HG03439 (cell line): Measurements from ENCODE around the gene PDE1C.

Experiments used
- ATAC-seq: cut with Tn5 transposase; IDR thresholded peaks from one replicate; pipeline ENCODE4 v1.9.1; 2021; ENCODE audit warnings: mild to moderate bottlenecking, moderate library complexity; ENCODE audit not compliant: unreplicated experiment

The PDE1C gene

DNA sequence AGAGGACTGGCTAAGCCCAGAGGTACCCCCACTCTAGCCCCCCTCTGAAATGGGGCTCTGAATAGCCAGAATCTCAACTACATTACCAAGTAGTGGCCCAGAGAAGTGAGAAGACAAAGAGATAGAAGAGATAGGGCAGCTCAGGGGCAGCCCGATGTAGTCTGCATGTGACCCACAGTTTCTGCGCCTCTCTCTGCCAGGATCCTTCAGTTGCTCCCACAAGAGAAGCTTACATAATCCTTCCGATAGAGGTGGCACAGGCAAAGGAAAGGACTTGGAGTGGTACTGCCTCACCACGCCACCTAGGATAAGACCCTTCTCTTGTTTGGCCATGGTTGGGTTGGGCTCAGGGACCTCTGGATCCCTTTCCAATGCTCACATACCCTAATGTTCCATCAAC is 5.4 kb upstream of the PDE1C start:
- ATAC-seq: no peak

DNA sequence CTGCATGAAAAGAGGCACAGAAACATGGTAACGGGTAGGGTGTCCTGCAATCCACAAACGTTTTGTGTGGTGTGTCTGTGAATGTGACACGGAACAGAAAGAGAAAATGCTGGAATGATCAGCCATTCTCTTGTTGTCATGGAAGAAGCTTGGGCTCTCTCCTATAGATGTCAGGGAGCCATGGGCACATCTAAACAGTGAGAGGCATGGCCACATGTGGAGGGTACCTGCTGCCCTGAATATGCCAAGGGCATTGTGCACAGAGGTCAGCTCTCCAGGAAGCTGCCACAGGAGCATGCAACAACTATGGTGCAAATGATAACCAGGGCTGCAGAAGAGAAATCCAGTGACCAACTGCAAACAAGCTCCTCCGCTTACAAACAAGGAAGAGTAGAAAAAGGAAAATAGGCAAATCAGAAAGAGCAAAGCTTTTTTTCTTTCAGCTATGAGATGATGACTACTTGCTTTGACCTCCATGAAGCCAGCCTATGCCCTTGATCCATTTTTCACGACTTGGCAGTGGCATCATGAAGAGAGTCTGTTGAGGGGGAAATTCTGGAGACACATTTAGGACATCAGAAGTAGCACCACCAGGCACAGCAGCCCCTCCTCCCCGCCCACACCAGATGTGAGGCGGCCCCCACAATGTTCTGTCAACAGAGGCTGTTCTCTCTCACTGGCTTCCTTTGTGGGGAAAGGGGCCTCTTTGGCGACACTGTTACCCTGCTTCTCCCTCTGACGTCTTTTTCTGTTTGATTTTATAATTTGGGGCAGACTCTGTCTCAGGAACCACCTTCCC is 4.8 kb upstream of the PDE1C start:
- ATAC-seq: no peak

DNA sequence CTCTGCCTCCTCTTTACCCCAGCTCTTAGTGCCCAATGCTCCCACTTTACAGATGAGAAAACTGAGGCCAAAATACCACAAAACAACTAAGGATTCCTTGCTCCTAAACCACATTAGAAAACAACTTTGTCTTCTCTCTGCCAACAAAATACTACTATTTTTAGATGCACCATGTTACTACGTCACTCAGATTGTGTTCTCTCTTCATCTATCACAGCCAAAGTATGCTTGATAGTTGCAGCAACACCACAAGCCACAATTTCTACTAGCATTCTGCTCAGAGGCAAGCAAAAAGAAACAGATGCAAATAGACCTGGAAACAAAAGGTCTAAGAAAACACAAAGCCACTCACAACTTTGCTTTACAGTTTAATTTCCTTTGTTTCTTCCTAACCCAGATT is 3.3 kb upstream of the PDE1C start:
- ATAC-seq: no peak

DNA sequence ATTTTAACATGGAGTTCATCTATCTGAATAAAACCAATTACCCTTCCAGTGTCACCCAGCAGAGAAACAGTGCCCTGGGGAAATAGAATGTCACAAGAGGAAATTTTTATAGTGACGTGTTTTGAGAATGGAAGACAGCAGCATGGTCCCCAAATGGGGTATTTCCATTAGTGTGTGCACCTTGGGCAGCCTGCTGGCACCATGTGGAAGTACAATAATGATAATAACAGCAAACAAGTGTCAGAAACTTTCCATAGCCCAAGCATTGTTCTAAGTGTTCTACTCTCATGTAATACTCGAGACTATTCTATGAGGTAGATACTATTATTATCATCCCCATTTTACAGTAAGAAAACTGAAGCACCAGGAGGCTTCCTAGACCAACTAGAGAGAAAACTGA is 2.2 kb upstream of the PDE1C start:
- no peak for ATAC-seq

DNA sequence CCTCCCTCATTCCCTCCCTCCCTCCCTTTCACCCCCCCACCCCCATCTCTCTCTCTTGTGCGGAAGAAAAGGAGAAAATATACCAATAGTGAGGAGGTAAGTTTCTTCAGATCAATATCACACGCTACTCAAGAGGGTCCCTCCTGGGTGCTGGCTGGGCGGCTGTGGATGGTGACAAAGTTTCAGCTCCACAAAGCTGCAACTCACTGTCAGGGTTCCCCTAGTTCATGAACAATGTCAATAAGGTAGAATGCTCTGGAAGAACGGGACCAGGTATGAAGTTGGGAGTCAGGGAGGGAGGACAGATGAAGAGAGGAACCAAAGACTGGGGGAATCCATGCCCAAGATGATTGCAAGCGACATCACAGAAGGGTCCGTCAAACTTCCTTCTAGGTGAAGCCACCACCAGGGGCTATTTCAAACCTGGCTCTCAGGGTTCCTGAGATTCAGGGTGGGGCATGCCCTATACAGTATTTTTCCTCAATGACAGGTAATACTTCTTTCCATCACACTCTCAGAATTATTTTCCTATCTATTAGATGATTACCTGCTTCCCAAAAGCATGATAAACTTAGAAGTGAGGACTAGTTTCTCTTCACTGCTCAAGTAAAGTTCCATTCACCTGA is 1.4 kb upstream of the PDE1C start:
- no peak for ATAC-seq

DNA sequence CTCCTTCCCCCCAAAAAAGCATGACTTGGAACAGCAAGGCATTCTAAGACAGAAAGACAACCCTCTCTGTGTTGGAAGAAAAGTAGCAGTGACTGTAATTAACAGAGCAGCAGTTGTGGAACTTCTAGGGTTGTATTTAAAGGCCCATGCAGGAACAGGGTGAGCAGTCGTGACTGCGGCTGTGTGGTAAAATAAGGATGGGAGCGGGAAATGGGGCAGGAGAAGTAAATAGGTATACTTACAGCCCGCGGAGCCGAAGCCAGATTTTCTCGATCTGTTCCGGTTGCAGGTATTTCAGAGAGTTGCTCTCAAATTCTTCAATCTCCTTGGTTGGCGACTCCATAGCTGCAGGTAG is 179 bp downstream of the PDE1C start:
- ATAC-seq: no peak

DNA sequence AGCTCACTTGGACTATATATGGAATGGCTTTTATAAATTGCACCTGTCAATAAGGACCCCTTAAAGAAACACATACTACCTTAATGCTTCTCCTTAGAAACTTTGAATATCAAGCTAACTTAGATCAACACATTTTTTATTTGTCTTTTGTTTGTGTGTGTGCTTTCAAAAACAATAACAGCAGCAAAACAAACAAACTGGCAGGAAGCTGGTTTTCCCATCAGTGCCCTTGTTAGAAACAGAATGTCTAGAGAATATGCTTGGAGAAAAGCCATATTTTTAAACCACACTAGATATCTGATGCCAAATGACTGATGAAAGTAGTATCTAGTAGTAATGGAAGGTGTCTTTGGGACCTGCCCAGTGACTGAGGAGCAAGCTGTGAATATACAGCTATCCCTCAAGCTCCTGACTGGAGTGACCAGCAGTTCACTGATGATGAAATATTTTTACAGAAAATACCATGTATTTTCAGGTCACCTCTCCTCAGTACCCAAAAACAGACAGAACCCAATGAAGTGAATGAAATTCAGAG is 1.0 kb downstream of the PDE1C start:
- ATAC-seq: no peak

DNA sequence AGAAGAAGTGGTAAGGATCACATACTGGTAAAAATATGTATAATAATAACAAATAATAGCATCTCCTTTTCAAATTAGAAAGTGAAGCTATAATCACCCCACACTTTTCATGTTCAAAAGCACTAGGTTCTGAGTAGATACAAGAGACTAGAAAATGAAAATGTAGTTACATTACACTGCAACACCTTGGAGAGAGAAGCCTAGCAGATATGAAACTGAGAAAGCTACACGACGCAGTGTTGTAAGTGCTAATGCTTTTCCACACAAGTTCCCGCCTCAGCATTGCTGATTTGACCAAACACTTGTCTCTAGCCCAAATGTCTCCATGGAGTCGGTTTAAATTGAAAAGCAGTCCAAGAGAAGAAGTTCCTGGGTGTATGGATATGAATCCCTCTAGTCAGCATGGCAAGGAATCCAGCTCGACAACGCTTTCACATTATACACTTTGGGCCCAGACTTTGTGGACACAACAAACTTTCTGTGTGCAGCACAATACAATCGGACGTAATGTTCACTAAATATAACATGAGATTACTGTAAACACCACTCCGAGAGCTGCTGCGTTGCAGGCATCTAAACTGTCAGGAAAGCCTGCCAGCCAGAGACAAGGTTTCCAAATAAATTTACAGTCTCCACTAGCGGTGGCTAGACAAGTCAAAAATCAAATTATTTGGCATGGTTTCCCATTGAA is 1.7 kb downstream of the PDE1C start:
- no peak for ATAC-seq

DNA sequence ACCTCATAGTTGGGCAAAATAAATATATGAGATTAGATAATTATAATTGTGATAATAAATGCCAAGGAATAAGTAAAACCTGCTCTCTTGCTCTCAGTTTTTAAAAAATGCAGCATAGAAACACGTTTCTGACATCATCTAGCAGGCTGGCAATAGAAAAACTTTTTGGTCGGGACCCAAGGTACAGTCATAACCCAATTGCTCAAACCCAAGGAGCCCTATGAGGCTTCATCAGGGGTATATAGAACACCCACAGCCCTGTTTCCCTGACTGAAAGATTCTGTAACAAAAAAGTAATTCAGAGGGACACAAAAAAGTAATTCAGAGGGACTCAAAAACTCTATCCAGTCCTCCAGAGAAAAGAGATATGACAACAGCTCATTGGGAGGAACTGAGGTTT is 3.8 kb downstream of the PDE1C start:
- ATAC-seq: no peak

DNA sequence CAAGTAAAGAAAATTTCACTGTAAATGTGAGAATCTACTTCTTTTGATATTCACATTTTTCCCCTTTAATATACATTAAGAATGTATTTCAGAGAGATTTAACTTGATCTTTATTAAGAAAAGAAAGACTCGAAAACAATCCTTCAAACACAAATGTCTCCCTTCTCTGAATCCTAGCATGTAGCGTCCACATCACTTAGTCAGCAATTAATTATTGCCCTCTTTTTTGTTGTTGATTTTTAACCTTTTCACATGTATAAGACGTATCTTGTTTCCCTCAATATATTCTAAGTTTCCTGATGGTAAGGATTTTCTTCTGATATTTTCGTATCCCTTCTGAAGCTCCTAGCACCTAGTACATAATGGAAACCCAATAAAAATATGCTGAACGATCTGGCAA is 6.6 kb downstream of the PDE1C start:
- ATAC-seq: no peak

DNA sequence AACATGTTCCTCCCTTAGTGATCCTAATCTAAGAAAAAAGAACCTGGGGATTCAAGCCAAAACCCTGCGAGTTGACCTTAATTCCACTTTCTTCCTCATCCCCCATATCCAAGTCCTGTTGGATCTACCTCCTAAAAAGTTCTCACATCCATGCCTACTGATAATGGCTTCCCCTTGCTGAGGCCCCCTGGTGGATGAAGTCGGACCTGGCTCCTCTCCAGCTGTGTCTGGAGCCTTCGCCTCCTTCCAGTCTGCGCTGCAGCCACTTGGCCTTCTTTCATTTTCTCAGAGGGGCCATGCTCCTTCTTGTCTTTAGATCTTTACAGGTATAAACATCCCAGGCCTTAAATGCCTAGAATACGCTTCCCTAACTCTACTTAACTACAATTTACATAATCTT is 8.1 kb downstream of the PDE1C start:
- ATAC-seq: no peak

DNA sequence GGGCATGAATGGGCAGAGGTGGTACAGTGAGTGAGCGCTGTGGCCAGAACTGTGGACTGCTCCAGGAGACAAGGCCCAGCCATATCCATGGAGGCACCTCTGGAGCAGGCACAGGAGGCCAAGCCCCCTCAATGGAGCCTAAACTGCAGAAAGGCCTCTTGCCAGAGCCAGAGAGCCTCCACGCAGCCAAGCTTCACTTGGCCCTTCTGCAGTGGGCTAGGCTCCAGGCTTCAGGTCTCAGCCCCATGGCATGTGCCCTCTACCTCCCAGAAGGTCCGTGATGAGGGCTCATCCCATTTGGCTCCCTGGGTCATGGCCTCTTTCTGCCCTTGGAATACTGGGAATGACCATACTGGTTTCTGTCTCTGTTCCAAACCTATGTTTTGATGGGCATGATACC is 8.9 kb downstream of the PDE1C start:
- no peak for ATAC-seq

DNA sequence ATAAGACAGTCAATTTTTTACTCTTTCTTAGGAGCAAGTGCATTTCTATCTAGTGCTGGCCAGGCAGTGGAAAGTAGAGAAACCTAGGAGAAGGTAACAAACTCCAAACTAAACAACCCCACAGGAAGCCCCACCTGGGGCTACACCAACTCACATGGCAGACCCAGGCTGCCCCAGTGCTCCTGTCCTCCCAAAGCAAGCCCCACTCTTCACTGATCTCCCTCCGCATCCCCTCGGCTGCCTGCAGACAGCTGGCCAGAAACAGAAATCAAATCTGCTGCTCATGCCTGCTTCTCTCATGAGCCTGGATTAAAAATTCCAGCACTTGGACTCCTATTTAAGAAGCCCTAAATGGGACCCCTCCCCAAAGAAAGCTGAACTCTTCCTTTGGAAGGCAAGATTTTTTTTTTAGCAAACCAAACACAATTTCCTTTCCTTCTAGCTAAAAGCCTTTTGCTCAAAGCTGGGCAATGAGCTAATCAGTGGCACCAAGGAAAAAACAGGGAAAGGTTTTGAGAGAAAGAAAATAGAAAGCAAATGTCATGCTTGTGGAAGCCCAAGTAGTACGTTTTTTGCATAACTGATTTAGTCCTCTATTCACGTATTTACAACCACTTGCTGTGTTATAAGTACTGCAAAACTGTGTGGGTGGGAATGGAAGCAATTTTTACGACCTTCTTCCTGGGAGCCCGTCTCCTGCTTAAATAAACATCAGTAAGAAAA is 10.8 kb downstream of the PDE1C start:
- ATAC-seq: no peak

DNA sequence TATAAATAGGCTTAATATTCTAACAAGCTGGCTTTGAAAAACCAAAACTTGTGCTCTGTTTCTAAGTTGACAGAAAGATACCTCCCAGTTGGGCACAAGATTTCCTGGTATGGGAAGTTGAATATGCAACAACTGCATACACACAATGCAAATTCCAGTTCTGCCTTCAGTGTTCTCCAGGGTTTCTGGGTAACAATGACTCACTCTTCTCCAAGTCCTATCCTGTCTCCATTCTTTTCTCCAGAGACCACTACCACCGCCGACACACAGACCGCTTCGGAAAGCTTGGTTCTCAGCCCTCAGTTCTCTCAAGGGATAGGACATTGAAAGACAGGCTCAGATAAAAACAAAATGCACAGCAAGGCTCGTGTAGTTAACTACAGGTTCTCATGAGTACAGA is 12.2 kb downstream of the PDE1C start:
- no peak for ATAC-seq

DNA sequence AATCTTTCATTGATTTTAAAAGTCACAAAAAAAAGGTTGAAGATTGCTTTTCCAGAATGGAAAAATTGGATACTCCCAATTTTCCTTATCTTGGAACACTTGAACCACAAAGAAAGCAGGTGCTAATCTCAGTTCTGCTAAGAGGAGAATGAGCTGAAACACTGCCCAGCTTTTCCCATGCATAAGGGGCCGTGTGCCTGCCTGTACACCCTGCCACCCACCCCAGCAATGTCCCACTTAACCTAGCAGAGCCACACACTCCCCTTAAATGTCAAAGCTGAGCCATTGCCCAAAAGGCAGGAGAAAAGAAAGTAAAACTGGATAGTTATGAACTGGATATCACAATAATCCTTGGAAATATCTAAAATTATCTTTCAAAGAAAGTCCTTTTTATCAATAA is 13.4 kb downstream of the PDE1C start:
- ATAC-seq: no peak

DNA sequence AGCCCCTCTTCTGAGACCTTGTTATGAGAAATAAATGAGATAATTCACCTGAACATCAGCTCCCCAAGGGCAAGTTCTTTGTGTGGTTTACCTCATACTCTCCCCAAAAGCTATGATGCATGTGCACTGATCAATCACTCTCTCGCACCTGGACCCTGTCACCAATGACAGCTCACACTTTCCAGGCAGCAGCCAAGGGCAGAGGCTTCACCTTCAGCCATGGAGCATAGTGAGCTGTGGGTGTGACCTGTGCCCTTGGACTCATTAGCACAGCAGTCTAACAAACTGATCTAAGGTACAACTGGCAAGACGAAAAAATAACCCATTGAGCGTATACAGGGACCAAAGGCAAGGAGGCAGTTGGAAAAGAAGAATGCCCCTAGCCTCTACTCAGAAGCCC is 17.0 kb downstream of the PDE1C start:
- no peak for ATAC-seq

DNA sequence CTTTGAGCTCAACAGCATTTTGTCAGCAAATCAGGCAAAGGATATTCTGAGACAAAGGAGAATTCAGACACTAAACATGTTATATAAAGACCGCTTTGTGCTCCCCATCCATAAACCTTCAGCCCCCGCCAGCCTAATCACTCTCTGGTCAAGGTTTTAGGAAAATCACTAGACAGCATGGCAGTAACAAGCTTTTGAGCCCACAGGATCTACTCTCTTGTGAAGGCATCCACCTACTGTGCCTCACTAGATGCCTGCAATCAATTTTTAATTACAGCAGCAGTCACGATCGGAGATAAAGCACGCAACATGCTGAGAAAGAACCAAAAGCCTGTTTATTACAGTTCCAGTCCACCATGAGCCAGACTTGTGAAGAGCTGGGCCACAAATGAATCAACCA is 19.1 kb downstream of the PDE1C start:
- no peak for ATAC-seq

DNA sequence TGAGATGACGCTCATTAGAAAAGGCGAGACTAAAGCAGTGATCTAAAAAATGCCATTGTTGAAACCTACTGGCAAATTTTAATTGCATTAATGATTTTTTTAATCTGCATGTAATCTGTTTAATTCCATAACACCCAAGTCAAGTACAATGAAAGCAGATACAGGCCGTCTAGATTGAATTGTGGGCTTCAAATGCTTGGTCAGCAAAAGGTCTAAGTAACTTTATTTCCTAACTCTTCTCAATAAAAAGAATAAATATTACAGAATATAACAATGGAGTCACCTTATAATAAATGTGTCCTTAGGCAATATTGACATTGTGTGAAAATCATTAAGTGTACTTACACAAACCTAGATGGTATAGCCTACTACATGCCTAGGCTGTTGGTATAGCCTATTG is 20.6 kb downstream of the PDE1C start:
- no peak for ATAC-seq

DNA sequence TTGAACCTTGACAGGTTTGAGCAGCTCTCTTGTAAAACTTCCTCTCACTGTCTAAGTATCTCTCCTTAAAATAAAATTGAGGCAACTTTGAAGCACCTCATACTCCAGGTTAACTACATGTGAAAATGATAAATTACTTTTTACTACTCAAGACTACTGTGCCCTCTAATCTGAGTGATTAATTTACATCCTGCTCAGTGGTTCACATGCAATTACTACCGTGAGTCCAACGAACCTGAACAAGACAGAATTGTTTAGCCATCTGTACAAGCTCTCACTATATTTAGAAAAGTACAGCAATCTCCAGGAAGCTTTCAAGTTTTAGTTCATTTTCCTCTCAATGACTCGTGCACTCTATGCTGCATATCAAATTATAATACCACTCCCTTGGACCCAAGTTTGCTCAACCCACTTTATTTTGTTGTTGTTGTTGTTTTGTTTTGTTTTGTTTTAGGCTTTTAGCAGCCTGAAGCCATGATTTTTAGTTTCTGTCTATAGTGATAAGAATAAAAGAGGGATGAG is 21.2 kb downstream of the PDE1C start:
- no peak for ATAC-seq

DNA sequence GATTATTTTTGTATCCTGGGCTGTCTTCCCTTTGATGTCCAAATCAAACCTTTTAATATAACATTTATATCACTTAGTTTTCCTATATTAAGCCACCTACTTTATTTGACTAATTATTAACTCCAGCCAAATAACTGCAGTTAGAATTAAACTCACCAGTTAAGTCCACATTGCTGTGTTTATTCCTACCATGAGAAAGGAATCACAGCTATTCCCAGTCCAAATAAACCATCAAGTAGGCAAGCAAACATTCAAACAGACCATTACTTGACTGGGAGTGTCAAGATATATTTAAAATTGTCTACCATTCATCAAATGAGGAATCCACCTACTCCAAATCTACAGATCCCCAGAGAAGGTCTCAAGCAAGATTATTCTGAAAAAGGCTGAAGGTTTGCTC is 22.4 kb downstream of the PDE1C start:
- no peak for ATAC-seq

DNA sequence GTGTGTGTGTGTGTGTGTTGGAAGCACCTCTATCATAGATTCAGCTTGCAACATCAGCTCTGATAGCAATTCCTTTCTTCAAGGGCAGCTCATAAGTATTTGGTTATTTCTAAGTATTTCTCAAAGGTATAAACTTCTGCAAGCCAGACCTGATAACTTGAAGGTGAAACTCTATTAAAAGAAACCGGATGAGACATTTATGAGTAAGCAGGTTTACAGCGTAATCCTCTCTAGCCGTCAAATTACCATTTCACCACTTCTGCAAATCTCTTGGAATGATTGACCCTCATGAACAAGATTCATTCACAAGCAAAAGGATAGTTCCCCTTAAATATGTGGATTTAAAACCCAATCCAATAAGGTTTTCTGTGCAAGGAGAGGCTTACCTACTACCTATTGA is 23.1 kb downstream of the PDE1C start:
- no peak for ATAC-seq
